Measurements from ENCODE around the gene SCFD2. TPM values are rescaled to one million over a fixed set of nuclear protein-coding genes. Genes with fewer than 3 reads are reported as not detected.
"Not testable (repeated sequence)": the region's sequence is repeated elsewhere in the genome, so short reads cannot be mapped to it uniquely, and the experiment has no call there.

SCFD2 gene
- total RNA-seq, 2 donors from 2014 or later, result 16.8 to 30.5 TPM

GRCh38 chr4:53197772-53198142, 168.1 kb downstream of the SCFD2 start:
- Mint-ChIP-seq H3K4me3 (no peak overlapping the region), H3K9me3 (no peaks in the 10 kb centered on the region), H3K27ac (no peak overlapping the region), H3K27me3 (no peaks in the 10 kb centered on the region), H3K36me3 (ENCODE audit: low read depth) (no peaks in the 10 kb centered on the region), H3K4me1 (no peaks in the 10 kb centered on the region)
- ATAC-seq (replicated peaks), result no peak

GRCh38 chr4:53196882-53197771, 168.7 kb downstream of the SCFD2 start:
- H3K27ac Mint-ChIP-seq, result no peak overlapping the region
- ATAC-seq (replicated peaks), result no peak
- no peak overlapping the region for H3K4me3 Mint-ChIP-seq

GRCh38 chr4:53195815-53196661, 169.8 kb downstream of the SCFD2 start:
- H3K27me3 Mint-ChIP-seq, result no peaks in the 10 kb centered on the region
- H3K27ac Mint-ChIP-seq, result no peak overlapping the region
- H3K9me3 Mint-ChIP-seq, result no peaks in the 10 kb centered on the region
- no peak overlapping the region for H3K4me3 Mint-ChIP-seq
- H3K36me3 Mint-ChIP-seq (ENCODE audit: low read depth), result no peaks in the 10 kb centered on the region
- no peaks in the 10 kb centered on the region for H3K4me1 Mint-ChIP-seq
- no peak for ATAC-seq (replicated peaks)

More at GRCh38 chr4:53196882-53197771, 168.7 kb downstream of the SCFD2 start:
- H3K4me1 Mint-ChIP-seq, result no peaks in the 10 kb centered on the region
- H3K27me3 Mint-ChIP-seq, result no peaks in the 10 kb centered on the region
- no peaks in the 10 kb centered on the region for H3K36me3 Mint-ChIP-seq (ENCODE audit: low read depth)
- no peaks in the 10 kb centered on the region for H3K9me3 Mint-ChIP-seq

GRCh38 chr4:53194727-53195126, 171.1 kb downstream of the SCFD2 start:
- Mint-ChIP-seq H3K9me3 (no peaks in the 10 kb centered on the region), H3K27me3 (no peaks in the 10 kb centered on the region), H3K27ac (no peak overlapping the region), H3K4me1 (no peaks in the 10 kb centered on the region), H3K36me3 (ENCODE audit: low read depth) (no peaks in the 10 kb centered on the region), H3K4me3 (no peak overlapping the region)
- no peak for ATAC-seq (replicated peaks)

GRCh38 chr4:53193111-53193510, 172.8 kb downstream of the SCFD2 start:
- Mint-ChIP-seq H3K36me3 (ENCODE audit: low read depth) (no peaks in the 10 kb centered on the region), H3K4me1 (no peaks in the 10 kb centered on the region), H3K27ac (no peak overlapping the region), H3K4me3 (no peak overlapping the region), H3K27me3 (no peaks in the 10 kb centered on the region), H3K9me3 (no peaks in the 10 kb centered on the region)
- no peak for ATAC-seq (replicated peaks)

GRCh38 chr4:53192496-53192895, 173.4 kb downstream of the SCFD2 start:
- Mint-ChIP-seq H3K9me3 (no peaks in the 10 kb centered on the region), H3K36me3 (ENCODE audit: low read depth) (no peaks in the 10 kb centered on the region), H3K4me3 (no peak overlapping the region), H3K27ac (no peak overlapping the region), H3K27me3 (no peaks in the 10 kb centered on the region), H3K4me1 (no peaks in the 10 kb centered on the region)
- no peak for ATAC-seq (replicated peaks)

- no peak for ATAC-seq (replicated peaks)
- H3K4me3 Mint-ChIP-seq, result no peak overlapping the region
Observed at GRCh38 chr4:53191997-53192396, 173.9 kb downstream of the SCFD2 start.

GRCh38 chr4:53189011-53189410, 176.8 kb downstream of the SCFD2 start:
- Mint-ChIP-seq H3K36me3 (ENCODE audit: low read depth) (peaks cover 2% of the 10 kb centered on the region), H3K27ac (no peak overlapping the region), H3K4me1 (no peaks in the 10 kb centered on the region), H3K9me3 (no peaks in the 10 kb centered on the region), H3K27me3 (no peaks in the 10 kb centered on the region), H3K4me3 (no peak overlapping the region)
- no peak for ATAC-seq (replicated peaks)

More at GRCh38 chr4:53191997-53192396, 173.9 kb downstream of the SCFD2 start:
- Mint-ChIP-seq H3K27me3 (no peaks in the 10 kb centered on the region), H3K36me3 (ENCODE audit: low read depth) (no peaks in the 10 kb centered on the region), H3K27ac (no peak overlapping the region), H3K4me1 (no peaks in the 10 kb centered on the region), H3K9me3 (no peaks in the 10 kb centered on the region)

- no peaks in the 10 kb centered on the region for H3K27me3 Mint-ChIP-seq
- H3K36me3 Mint-ChIP-seq (ENCODE audit: low read depth), result peaks cover 16% of the 10 kb centered on the region
- no peak overlapping the region for H3K4me3 Mint-ChIP-seq
- no peak for ATAC-seq (replicated peaks)
- H3K27ac Mint-ChIP-seq, result no peak overlapping the region
- no peaks in the 10 kb centered on the region for H3K4me1 Mint-ChIP-seq
- no peaks in the 10 kb centered on the region for H3K9me3 Mint-ChIP-seq
Observed at GRCh38 chr4:53186714-53187358, 179.0 kb downstream of the SCFD2 start.

GRCh38 chr4:53185869-53186585, 179.8 kb downstream of the SCFD2 start:
- no peak for ATAC-seq (replicated peaks)
- no peaks in the 10 kb centered on the region for H3K4me1 Mint-ChIP-seq
- no peak overlapping the region for H3K4me3 Mint-ChIP-seq
- H3K27me3 Mint-ChIP-seq, result no peaks in the 10 kb centered on the region
- no peak overlapping the region for H3K27ac Mint-ChIP-seq
- peaks cover 18% of the 10 kb centered on the region for H3K36me3 Mint-ChIP-seq (ENCODE audit: low read depth)
- H3K9me3 Mint-ChIP-seq, result no peaks in the 10 kb centered on the region

- Mint-ChIP-seq H3K27ac (no peak overlapping the region), H3K27me3 (no peaks in the 10 kb centered on the region), H3K9me3 (no peaks in the 10 kb centered on the region), H3K4me1 (no peaks in the 10 kb centered on the region), H3K4me3 (no peak overlapping the region), H3K36me3 (ENCODE audit: low read depth) (peaks cover 29% of the 10 kb centered on the region)
- ATAC-seq (replicated peaks), result no peak
Observed at GRCh38 chr4:53183754-53184153, 182.1 kb downstream of the SCFD2 start.

- H3K9me3 Mint-ChIP-seq; H3K4me3 Mint-ChIP-seq; H3K27ac Mint-ChIP-seq; H3K27me3 Mint-ChIP-seq; H3K4me1 Mint-ChIP-seq; ATAC-seq (replicated peaks): not testable (repeated sequence)
- peaks cover 33% of the 10 kb centered on the region for H3K36me3 Mint-ChIP-seq (ENCODE audit: low read depth)
Observed at GRCh38 chr4:53177751-53178150, 188.1 kb downstream of the SCFD2 start.

GRCh38 chr4:53175640-53176039, 190.2 kb downstream of the SCFD2 start:
- Mint-ChIP-seq H3K27ac (no peak overlapping the region), H3K4me3 (no peak overlapping the region), H3K36me3 (ENCODE audit: low read depth) (peaks cover 23% of the 10 kb centered on the region), H3K9me3 (peaks cover 12% of the 10 kb centered on the region), H3K4me1 (peaks cover 6% of the 10 kb centered on the region), H3K27me3 (no peaks in the 10 kb centered on the region)
- ATAC-seq (replicated peaks), result no peak

- H3K36me3 Mint-ChIP-seq (ENCODE audit: low read depth), result peaks cover 19% of the 10 kb centered on the region
- no peak overlapping the region for H3K4me3 Mint-ChIP-seq
- H3K27ac Mint-ChIP-seq, result no peak overlapping the region
- no peak for ATAC-seq (replicated peaks)
- no peaks in the 10 kb centered on the region for H3K27me3 Mint-ChIP-seq
- H3K9me3 Mint-ChIP-seq, result peaks cover 12% of the 10 kb centered on the region
- H3K4me1 Mint-ChIP-seq, result peaks cover 8% of the 10 kb centered on the region
Observed at GRCh38 chr4:53174823-53175222, 191.0 kb downstream of the SCFD2 start.
